T1000 (cell line): Measurements from ENCODE around the gene KRT80.
"Not testable (repeated sequence)": the region's sequence is repeated elsewhere in the genome, so short reads cannot be mapped to it uniquely, and the experiment has no call there.

Experiments used
- DNase-seq: peaks from one replicate; lab custom pipeline; 2025; ENCODE audit warnings: mixed read lengths; lab: John Stamatoyannopoulos, UW

The KRT80 gene

GRCh38 chr12:52191841-52192791 lies at the start of gene KRT80:
KRT80 (minus strand) TSS chr12:52192014; CDS start chr12:52191902, 112 bp downstream.
- DNase-seq = no peak

DNA sequence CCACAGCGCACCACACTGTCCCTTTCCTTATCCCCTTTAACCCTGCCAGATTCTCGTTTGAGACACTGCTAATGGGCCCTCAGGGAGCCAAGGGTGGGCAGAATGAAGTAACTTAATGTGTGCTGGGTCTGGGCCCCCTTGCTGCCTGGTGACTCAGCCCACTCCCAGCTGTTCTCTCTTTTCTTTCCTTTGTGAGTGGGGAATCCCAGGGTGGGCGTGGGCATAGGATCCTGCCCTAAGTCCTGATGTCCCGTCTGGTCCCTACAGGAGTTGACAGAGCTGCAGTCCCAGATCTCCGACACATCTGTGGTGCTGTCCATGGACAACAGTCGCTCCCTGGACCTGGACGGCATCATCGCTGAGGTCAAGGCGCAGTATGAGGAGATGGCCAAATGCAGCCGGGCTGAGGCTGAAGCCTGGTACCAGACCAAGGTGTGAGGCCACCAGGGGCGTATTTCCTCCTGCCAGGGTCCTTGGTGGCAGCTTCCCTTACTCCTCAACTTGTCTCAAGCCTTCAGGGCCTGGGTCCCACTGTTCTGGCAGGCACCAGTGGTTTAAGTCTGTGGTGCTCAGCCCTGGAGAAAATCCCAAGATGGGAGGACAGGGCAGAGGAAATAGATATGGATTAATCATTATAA lies 49.5 kb upstream of the KRT80 start:
- peak; percentile 99 for DNase-seq

DNA sequence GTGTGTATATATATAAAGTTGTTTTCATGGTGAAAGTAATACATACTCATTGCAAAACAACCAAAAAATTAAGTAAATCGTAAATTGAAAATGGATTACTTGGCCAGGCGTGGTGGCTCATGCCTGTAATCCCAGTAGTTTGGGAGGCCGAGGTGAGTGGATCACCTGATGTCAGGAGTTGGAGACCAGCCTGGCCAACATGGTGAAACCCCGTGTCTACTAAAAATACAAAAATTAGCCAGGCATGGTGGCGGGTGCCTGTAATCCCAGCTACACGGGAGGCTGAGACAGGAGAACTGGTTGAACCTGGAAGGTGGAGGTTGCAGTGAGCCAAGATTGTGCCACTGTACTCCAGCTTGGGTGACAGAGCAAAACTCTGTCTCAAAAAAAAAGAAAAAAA lies 48.4 kb upstream of the KRT80 start:
- not testable (repeated sequence) for DNase-seq

DNA sequence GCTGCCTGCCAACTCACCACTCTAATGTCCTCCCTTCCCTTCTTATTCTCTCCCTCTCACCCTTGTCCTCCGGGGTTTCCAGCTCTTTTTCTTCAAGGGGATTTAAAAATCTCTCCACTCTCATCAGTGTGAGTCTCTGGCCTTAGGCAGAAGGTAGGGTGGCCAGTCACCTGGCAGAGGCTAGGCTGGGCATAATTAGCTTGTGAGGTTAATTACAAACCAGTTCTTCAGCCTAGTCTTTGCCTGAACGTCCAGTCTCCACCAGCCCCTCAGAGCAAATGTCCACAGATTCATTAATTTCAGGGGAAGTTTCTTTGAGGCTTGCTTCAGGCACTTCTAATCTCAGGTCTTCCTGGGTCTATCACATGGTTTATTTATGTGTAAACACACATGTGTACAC lies 48.0 kb upstream of the KRT80 start:
- DNase-seq = no peak

- DNase-seq = no peak
These were observed 47.3 kb upstream of the KRT80 start for GRCh38 chr12:52238916-52239646.

GRCh38 chr12:52238207-52238840 lies 46.5 kb upstream of the KRT80 start:
- no peak for DNase-seq

GRCh38 chr12:52236386-52237050 lies 44.7 kb upstream of the KRT80 start:
- DNase-seq = no peak

DNA sequence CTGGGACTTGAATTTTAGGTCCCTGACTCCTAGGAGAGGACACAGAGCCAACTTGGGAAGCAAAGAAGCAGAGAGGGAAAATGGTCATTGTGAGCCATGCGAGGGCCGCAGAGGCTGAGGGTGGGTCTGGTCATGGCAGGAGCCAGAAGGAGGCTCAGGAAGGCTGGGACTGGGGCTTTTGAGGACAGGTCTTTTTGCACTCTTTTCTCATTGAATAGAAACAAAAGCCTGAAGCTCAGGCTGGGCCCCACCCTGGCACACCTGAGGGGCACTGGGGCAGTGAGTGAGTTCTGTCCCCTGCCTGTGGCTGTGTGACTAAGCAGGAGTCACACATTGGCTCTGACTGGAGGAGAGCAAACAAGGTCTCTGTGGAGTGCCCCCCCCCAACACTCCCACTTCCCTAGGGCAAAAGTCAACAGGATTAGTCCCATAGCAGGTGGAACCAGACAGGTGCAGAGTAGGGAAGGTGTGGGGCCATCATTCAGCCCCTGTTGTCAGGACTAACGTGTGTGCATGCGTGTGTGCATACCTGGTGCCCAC lies 44.1 kb upstream of the KRT80 start:
- DNase-seq = no peak

DNA sequence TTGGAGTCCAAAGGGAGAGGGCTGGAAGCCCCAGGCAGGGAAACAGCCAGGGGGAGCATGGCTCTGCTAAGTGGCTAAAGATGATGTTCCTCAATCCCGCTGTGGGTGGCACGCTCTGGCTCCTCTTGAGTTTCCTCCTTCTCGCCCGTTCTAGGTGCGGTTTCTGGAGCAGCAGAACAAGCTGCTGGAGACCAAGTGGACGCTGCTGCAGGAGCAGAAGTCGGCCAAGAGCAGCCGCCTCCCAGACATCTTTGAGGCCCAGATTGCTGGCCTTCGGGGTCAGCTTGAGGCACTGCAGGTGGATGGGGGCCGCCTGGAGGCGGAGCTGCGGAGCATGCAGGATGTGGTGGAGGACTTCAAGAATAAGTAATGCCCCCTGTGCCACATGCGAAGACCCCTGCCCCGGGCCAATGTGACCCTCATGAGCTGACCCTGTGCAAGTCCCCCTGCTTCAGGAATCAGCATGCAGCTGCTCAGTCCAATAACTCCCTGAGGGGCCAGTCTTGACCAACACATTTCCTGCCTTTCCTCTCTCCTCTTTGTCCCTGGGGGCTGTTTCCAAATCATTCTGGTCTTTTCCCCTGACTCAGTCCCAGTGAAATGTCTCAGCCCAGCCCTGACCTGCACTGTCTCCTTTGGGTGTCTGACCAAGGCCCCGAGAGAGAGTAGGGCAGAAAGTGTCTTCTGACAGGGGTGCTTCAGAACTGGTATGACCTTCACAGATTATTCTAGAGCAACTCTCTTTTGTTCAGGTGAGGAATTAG lies 43.4 kb upstream of the KRT80 start:
- peak; percentile 99 for DNase-seq

- no peak for DNase-seq
These were observed 42.5 kb upstream of the KRT80 start for GRCh38 chr12:52234223-52234810.

- no peak for DNase-seq
These were observed 41.8 kb upstream of the KRT80 start for GRCh38 chr12:52233462-52234207.

- DNase-seq = no peak
These were observed 41.1 kb upstream of the KRT80 start, which contains the start of gene KRT7 for GRCh38 chr12:52232674-52233461. KRT7 (plus strand) TSS chr12:52233243; CDS start chr12:52233297, 54 bp downstream.

DNA sequence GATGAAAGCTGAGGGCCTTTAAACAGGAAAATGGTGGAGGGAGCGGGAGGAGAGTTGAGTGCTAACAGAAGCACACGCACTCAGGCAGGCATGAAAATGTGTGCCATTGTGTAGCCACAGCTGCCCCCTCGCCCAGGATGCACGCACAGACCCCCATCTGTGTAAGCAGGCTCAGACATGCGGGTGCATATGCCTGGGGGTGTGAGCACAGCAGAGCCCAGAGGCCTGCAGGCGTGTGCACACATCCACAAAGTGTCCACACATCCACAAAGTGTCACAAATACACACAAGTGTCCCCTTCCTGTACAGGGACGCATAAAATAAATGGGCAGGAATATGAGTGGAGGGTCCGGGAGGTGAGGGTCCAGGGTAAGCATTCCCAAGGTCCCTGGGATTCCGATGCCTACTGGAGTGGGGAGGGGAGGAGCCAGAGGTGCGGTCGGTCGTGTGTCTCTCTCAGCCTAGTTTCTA lies 40.4 kb upstream of the KRT80 start:
- DNase-seq = no peak

DNA sequence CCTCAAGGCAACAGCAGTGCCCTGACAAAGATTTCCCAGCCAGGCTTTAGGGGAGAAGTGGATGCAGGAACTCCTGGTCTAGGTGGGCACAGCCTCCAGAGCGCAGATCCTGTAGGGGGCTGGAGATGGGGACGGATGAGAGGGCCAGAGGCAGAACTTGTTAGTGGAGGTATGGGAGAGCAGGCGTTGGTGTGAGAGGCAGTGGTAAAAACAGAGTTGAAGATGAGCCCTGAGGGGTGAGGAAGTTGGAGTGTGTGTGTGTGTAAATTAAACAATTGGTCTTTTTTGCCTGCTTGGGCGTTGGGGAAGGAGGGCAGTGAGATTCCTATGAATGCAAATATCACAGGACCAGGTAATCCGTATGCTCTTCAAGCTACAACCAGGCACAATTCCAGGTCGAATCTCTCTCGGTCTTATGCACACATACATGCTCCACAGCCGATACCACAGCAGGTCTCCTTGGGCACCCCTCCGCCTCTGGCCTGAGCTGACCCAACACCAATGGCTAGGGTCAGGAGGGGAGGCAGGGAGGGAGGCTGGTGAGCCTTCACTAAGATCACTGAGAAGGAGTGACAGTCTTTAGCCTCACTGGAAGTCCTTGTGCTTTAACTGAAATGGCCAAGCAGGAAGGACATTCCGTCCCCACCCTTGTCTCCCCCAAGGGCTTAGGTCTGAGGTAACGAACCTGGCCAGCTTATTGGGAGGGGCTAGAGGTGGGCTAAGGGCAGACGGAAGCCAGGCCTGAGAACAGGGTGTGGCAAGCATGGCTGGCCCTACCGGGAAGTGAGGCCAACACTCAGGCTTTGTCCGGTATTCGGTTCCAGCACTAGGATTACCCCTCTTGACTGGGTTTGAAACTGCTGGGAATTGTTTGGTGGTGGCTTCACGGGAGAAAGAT lies 39.7 kb upstream of the KRT80 start:
- no peak for DNase-seq

DNA sequence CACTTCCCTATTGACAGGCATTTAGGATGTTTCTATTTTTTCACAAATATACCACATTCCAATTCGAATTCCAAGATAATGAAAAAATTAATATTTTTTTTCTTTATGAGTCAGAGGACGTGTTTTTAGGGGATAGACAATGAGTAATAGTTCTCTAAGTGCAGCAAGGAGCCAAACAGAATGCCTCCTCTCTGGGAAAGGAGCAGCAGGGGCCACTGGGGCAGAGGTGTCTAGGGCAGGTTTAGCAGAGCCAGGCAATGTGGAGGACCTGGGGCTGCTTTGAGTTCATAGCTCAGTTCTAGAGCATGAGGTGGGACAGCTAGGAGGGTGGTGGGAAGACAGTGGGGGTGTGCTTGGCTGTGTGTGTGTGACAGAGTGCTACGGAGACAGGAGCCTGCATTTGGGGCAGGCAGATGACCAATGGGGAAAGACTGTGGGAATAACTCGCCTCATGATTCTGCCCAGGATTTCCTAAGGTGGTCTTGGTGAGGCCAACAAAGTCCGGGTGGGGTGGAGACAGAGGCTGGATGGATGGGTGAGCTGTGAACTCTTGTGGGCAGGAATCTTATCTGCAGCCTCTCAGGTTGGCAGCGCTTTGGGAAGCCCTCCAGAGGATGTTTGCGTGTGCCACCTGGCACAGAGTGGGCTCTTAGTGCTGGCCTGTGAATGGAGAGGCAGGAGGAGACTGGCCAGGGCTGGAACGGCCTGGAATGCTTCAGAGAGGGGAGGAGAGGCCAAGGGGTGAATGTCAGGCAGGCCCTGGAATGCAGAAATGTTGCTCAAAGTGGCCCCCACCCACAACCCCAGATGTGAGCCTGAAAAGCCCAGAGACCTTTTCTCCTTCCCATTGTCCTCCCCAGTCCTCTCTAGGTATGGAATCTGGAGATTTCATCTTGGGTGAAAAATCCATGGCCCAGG lies 38.8 kb upstream of the KRT80 start:
- DNase-seq = peak; percentile 100

- DNase-seq = no peak
These were observed 38.1 kb upstream of the KRT80 start for GRCh38 chr12:52229836-52230343.
